Cardiac fibroblast (primary cell): Measurements from ENCODE around the gene GNG12.

ENCODE experiments used
- DNase-seq, 2 donors: peaks; one replicate each; pipeline versions ENCODE4 v3.0.0 to v3.0.0-alpha.2; 2010; ENCODE audit warnings: low read depth in 2 of 2
- H3K4me3 ChIP-seq, 2 donors: replicated peaks in 1 of 2; 1 replicate in 1 of 2; 2 replicates in 1 of 2; pipeline ENCODE4 v1.5.1; 2011; ENCODE audit warnings: low read depth in 2 of 2, low read length in 2 of 2, mild to moderate bottlenecking in 2 of 2, moderate library complexity in 1 of 2
- CTCF ChIP-seq: IDR thresholded peaks from one replicate; pipeline ENCODE4 v1.5.1; 2011; ENCODE audit warnings: low read depth, mild to moderate bottlenecking, low read length, inconsistent platforms

The GNG12 gene

GRCh38 chr1:67713057-67713846, 120.0 kb downstream of the GNG12 start:
- no peak for TF ChIP-seq CTCF
- DNase-seq, result peak; percentile 69 to 91
- no peak overlapping the region for H3K4me3 ChIP-seq

- no peak for DNase-seq
- TF ChIP-seq CTCF, result no peak
- H3K4me3 ChIP-seq, result no peak overlapping the region
These were observed 121.4 kb downstream of the GNG12 start for GRCh38 chr1:67711855-67712212.

DNA sequence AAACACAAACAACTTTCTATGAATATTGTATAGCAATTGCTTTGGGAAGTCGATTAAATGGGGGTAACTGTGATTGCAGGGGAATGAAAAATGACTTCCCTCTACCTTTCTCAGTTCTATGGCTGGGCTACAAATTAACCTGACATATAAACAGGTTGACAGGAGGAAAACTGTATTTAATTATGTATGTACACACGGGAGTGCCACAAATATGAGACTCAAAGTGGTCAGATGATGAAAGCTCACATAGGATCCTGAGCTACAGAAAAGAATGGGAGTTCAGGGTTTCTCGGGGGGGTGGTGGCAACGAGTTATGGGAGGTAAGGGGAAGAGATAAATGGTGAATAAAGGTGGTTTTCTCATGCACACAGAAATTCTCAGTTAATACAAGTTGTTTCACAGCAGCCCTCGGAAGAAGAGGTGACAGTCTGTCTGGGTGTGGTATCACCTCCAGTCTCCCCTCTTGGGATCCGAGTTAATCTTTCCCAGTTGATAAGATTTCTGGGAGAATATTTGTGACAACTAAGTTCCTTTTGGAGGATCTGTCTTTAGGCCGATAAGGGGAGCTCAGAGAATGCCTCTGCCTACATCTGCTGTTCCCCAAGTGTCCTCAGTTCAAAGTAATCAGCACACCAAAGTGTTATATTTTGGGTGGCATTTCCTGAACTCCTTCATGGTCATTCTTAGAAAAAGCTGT, 122.0 kb downstream of the GNG12 start:
- no peak for TF ChIP-seq CTCF
- no peak for DNase-seq

DNA sequence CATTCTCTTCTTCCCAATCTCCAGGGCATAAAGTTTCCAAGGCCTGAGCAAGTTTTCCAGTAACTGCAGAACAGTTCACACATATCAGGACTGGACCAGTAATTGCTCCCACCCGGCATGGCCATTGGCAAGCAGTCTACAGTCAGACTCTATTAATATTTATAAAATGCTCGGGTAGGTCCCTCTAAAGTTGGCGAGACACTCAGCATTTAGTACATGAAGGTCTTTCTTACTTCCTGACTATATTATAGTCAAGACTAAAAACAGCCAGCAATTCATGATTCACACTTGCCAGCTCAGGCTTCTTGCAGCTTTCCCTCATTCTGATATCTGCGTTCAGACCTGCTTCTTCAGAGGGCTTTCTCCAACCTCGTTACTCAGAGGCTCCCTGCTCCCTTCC, 122.8 kb downstream of the GNG12 start:
- no peak overlapping the region for H3K4me3 ChIP-seq
- peak; percentile 71 to 86 for DNase-seq
- no peak for TF ChIP-seq CTCF

More for the DNA sequence above, 122.0 kb downstream of the GNG12 start:
- H3K4me3 ChIP-seq, result no peak overlapping the region

DNA sequence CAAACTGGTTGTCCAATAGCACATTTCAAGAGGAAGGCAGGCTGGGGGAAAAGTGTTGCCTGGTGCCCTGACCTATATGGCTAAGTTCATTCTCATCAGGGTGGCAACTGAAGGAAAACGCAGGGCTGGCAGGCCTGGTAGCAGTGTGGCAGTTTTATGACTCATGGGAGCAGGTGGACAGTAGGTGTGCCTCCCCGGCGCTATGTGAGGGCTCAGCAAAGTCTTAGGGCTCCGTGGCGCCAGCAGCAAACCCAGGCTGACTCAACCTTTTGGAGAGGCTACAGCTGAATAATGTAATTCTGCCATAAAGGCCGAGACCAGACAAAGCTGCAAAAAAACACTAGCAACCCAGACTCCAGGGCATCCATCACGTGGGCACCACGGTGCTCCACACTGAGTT, 124.7 kb downstream of the GNG12 start:
- no peak for DNase-seq
- no peak for TF ChIP-seq CTCF
- no peak overlapping the region for H3K4me3 ChIP-seq

DNA sequence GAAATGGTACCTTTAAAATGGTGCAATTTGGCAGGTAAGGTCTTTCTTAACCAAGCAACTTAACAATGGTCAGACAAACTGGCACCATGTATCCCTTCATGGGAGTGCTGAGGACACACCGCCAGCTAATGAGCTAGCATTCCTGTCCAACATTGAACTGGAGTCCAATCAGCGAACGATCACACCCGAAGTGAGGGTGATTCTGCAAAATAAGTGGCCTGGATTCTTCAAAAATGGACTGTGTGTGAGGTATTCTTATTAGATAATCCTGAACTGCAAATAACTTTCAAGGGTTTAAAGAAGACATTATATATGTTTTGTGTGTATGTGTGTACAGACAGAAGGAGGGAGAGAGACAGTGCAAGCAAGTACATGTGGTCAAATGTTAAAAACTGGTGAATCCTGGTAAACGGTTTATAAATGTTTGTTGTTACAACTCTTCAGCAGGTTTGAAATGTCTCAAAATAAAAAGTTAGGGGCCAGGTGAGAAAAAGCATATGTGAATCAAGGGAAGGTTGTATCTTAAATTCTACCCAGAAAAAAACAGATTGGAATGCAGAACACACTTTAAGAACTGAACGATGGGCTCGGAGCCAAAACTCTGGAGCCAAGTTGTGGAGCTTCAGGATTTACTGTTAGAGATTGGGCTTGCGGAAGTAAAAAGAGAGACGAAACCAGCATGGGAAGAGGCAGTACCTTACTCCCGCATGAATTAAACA, 127.4 kb downstream of the GNG12 start:
- no peak overlapping the region for H3K4me3 ChIP-seq
- no peak for TF ChIP-seq CTCF
- DNase-seq, result peak in 1 of 2 donors; percentile 75
